HepG2 (cell line): ENCODE data around the gene MACROD2. TPM values are rescaled to one million over a fixed set of nuclear protein-coding genes. Genes with fewer than 3 reads are reported as not detected.

Experiments used
- ATAC-seq: fragments of 200-7000 bp; cut with Tn5 transposase; 3 replicates; pipeline ENCODE4 v1.9.1; 2020; ENCODE audit warnings: mild to moderate bottlenecking, moderate library complexity
- BruUV-seq: library from RNA; stranded (reverse); fragments of 400-500 nt; replicated peaks from 2 replicates; lab custom pipeline; 2021; lab: Mats Ljungman, UMichigan
- CTCF ChIA-PET: fragments of 300-600 bp; formaldehyde crosslinking; extraction: SDS; loops from one replicate; lab custom pipeline; 2021; ENCODE audit warnings: low total read pairs, inconsistent platforms, low intra/inter-chr PET ratio; lab: Yijun Ruan, JAX
- POLR2A ChIA-PET: fragments of 350-600 bp; sonication (Branson Sonifier 250); formaldehyde crosslinking; loops from one replicate; lab custom pipeline; 2020; ENCODE audit warnings: antibody characterized with exemption, inconsistent platforms; lab: Yijun Ruan, JAX
- DNase-seq: peaks from one replicate; pipeline ENCODE4 v3.0.0-alpha.2; 2015; ENCODE audit warnings: low spot score
- FAIRE-seq: peaks from 3 replicates; lab custom pipeline; 2011; peaks lifted over from hg19 to GRCh38; lab: Jason Lieb, UNC
- H2AFZ ChIP-seq: one replicate; pipeline ENCODE4 v1.6.1; 2011; ENCODE audit warnings: low read length, inconsistent platforms
- H3K27ac ChIP-seq: fragments of 300-600 bp; 3 replicates; pipeline ENCODE4 v1.8.0; 2011; ENCODE audit warnings: mixed run types, mild to moderate bottlenecking, mixed read lengths, low read length, inconsistent platforms; ENCODE audit not compliant: insufficient read depth; ENCODE audit errors: extremely low read length
- H3K27me3 ChIP-seq, 2 experiments: fragments of 200-600 bp in 1 of 2; 2 replicates in 1 of 2; 3 replicates in 1 of 2; pipeline versions ENCODE4 v1.6.0 to v1.8.0; 2011; ENCODE audit warnings: low read length in 2 of 2, mild to moderate bottlenecking in 2 of 2, moderate library complexity in 2 of 2, inconsistent platforms in 1 of 2; ENCODE audit not compliant: insufficient read depth in 2 of 2, control insufficient read depth in 1 of 2
- H3K36me3 ChIP-seq, 2 experiments: fragments of 200-600 bp in 1 of 2; replicated peaks in 1 of 2; 2 replicates in 1 of 2; 3 replicates in 1 of 2; pipeline versions ENCODE4 v1.5.1 to v1.8.0; 2011; ENCODE audit warnings: low read length in 2 of 2, inconsistent platforms in 1 of 2; ENCODE audit not compliant: insufficient read depth in 2 of 2, control insufficient read depth in 1 of 2
- H3K4me1 ChIP-seq: 2 replicates; pipeline ENCODE4 v1.5.1; 2012; ENCODE audit warnings: low read length, inconsistent platforms; ENCODE audit not compliant: insufficient read depth
- H3K4me2 ChIP-seq: 2 replicates; pipeline ENCODE4 v1.6.0; 2011; ENCODE audit warnings: low read depth, low read length, inconsistent platforms
- H3K4me3 ChIP-seq, 3 experiments: fragments of 200-600 bp in 1 of 3; sonication (generic), shearing (Covaris generic) in 1 of 3; replicated peaks in 1 of 3; 2 replicates each; pipeline ENCODE4 v1.5.1; 2011 to 2016; ENCODE audit warnings: low read length in 3 of 3, inconsistent platforms in 2 of 3, low read depth in 2 of 3, mild to moderate bottlenecking in 2 of 3, control low read depth in 1 of 3, mixed read lengths in 1 of 3; ENCODE audit not compliant: insufficient read depth in 1 of 3
- H3K79me2 ChIP-seq: one replicate; pipeline ENCODE4 v1.6.1; 2011; ENCODE audit warnings: low read length, inconsistent platforms; ENCODE audit not compliant: insufficient read depth
- H3K9ac ChIP-seq: 2 replicates; pipeline ENCODE4 v1.6.0; 2011; ENCODE audit warnings: mild to moderate bottlenecking, low read depth, low read length, inconsistent platforms; ENCODE audit not compliant: insufficient read depth
- H3K9me3 ChIP-seq: 2 replicates; pipeline ENCODE4 v1.5.1; 2012; ENCODE audit warnings: mild to moderate bottlenecking, low read length
- H4K20me1 ChIP-seq: 2 replicates; pipeline ENCODE4 v1.6.0; 2011; ENCODE audit warnings: inconsistent platforms, mild to moderate bottlenecking, low read length, moderate library complexity; ENCODE audit not compliant: insufficient read depth
- ATM ChIP-seq: fragments of 450-650 bp; IDR thresholded peaks from 2 replicates; pipeline ENCODE4 v1.7.1; 2017; ENCODE audit warnings: mild to moderate bottlenecking, borderline replicate concordance
- BORCS8-MEF2B ChIP-seq: sonication (generic); formaldehyde crosslinking; IDR thresholded peaks from 2 replicates; pipeline ENCODE4 v1.8.0; 2022; ENCODE audit warnings: mild to moderate bottlenecking, missing genetic modification reagents
- FOXP1 ChIP-seq, 2 experiments: fragments of 450-650 bp in 1 of 2; IDR thresholded peaks; 2 replicates each; pipeline ENCODE4 v1.6.1; 2017 to 2018; ENCODE audit warnings: antibody characterized with exemption in 1 of 2
- GABPB1 ChIP-seq: IDR thresholded peaks from 2 replicates; pipeline ENCODE4 v1.6.1; 2016; ENCODE audit warnings: mild to moderate bottlenecking, missing genetic modification reagents, moderate library complexity, missing compliant biosample characterization
- RAD51 ChIP-seq: fragments of 450-650 bp; IDR thresholded peaks from 2 replicates; pipeline ENCODE4 v1.6.1; 2016; ENCODE audit warnings: borderline replicate concordance
- TEAD3 ChIP-seq: optimal IDR thresholded peaks from 2 replicates; pipeline ENCODE3; 2016; ENCODE audit warnings: borderline replicate concordance
- ZNF296 ChIP-seq: sonication (generic); formaldehyde crosslinking; conservative IDR thresholded peaks from 2 replicates; pipeline ENCODE4 v1.5.0; 2020; ENCODE audit warnings: mild to moderate bottlenecking, missing genetic modification reagents
- ZNF607 ChIP-seq: sonication (generic); formaldehyde crosslinking; IDR thresholded peaks from 2 replicates; pipeline ENCODE4 v1.5.1; 2020; ENCODE audit warnings: missing genetic modification reagents, mild to moderate bottlenecking, borderline replicate concordance
- ZNF7 ChIP-seq: IDR thresholded peaks from 2 replicates; pipeline ENCODE4 v1.6.1; 2016; ENCODE audit warnings: missing biosample characterization, missing genetic modification reagents
- ZNF720 ChIP-seq: sonication (generic); formaldehyde crosslinking; IDR thresholded peaks from 2 replicates; pipeline ENCODE4 v1.4.0; 2020; ENCODE audit warnings: missing genetic modification reagents
- ZNF747 ChIP-seq: sonication (generic); formaldehyde crosslinking; IDR thresholded peaks from 2 replicates; pipeline ENCODE4 v1.8.1; 2023; ENCODE audit warnings: missing genetic modification reagents, mild to moderate bottlenecking, borderline replicate concordance
- ZSCAN21 ChIP-seq: sonication (generic); formaldehyde crosslinking; IDR thresholded peaks from 2 replicates; pipeline ENCODE4 v1.8.0; 2022; ENCODE audit warnings: mild to moderate bottlenecking, missing genetic modification reagents, moderate library complexity, borderline replicate concordance
- ZSCAN25 ChIP-seq: sonication (generic); formaldehyde crosslinking; IDR thresholded peaks from 2 replicates; pipeline ENCODE4 v1.8.0; 2022; ENCODE audit warnings: mild to moderate bottlenecking, missing genetic modification reagents
- WGBS: methylation state at CpG from one replicate; pipeline ENCODE4 v1.1.6; 2017; ENCODE audit warnings: low lambda C conversion rate; 5-methylcytosine and 5-hydroxymethylcytosine counted together
- in situ Hi-C: cut with HindIII; loops from 2 replicates; pipeline ENCODE4 v1.10.0; 2017; ENCODE audit warnings: low pct_unique_long_range_greater_than_20kb; ENCODE audit not compliant: extremely low pct_ligation_motif_present
- intact Hi-C: fragments of 100-400 bp; cut with micrococcal nuclease; formaldehyde crosslinking; loops from one replicate; pipeline ENCODE4 v1.10.0; 2022; ENCODE audit not compliant: unreplicated experiment
- polyA plus RNA-seq, 8 experiments: library from polyadenylated mRNA; depleted of rRNA in 3 of 8; stranded (reverse) in 7 of 8; unstranded in 1 of 8; fragments of >200 nt; fragmentation: Illumina TruSeq in 4 of 8; extraction: Trizol in 4 of 8; gene quantifications; 2 replicates each; pipeline versions ENCODE4 v1.2.1 to v1.2.3, GENCODE V29; 2011 to 2016; ENCODE audit warnings: low read depth in 4 of 8, missing spikeins in 1 of 8, mixed read lengths in 1 of 8; ENCODE audit not compliant: insufficient read depth in 1 of 8
- total RNA-seq, 5 experiments: library from RNA; depleted of rRNA; stranded (reverse); fragments of >200 nt; fragmentation: Illumina TruSeq; extraction: Trizol; gene quantifications; 2 replicates each; pipeline ENCODE4 v1.2.3, GENCODE V29; 2016; ENCODE audit warnings: low read depth in 1 of 5
- TF ChIP-seq, protein P1 (sequence below): sonication (generic); formaldehyde crosslinking; IDR thresholded peaks from 2 replicates; pipeline ENCODE4 v1.8.0; 2022; ENCODE audit warnings: mild to moderate bottlenecking, missing genetic modification reagents, borderline replicate concordance
- TF ChIP-seq, protein P2 (sequence below): sonication (generic); formaldehyde crosslinking; IDR thresholded peaks from 2 replicates; pipeline ENCODE4 v1.5.0; 2020; ENCODE audit warnings: mild to moderate bottlenecking, missing genetic modification reagents
- TF ChIP-seq, protein P3 (sequence below): sonication (generic); formaldehyde crosslinking; IDR thresholded peaks from 2 replicates; pipeline ENCODE4 v1.9.0; 2021; ENCODE audit warnings: missing genetic modification reagents, borderline replicate concordance
- TF ChIP-seq, protein P4 (sequence below): sonication (generic); formaldehyde crosslinking; IDR thresholded peaks from 2 replicates; pipeline ENCODE4 v1.4.0; 2020; ENCODE audit warnings: missing genetic modification reagents

MACROD2 gene
- total and polyA plus RNA-seq, 2 of the 13 experiments (the other 11 are each of a cell fraction or from before 2014, with no cell fraction given) = 0.13 to 0.51 TPM

DNA sequence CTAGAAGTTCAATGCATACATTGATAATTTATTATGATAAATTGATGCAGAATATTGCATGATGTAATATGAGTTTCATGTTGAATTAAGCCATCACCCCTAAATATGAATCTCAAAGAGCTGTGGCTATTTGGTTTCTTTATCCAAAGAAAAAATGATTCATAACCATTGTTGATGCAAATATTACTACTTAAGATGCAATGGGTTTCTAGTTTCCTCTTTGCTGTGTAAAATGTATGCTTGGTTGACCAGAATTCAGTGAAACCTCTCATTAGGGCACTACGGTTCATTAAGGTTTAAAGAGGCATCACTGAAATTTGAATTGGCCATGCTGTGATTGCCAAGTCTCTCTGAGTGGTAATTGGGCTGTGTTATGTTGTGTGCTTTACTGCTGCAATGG is 834.6 kb downstream of the MACROD2 start:
- Histone ChIP-seq H4K20me1 (no peaks in the 10 kb centered on the region), H3K27ac (no peak overlapping the region), H3K4me2 (no peak overlapping the region), H3K27me3 (no peaks in the 10 kb centered on the region), H3K4me3 (no peak overlapping the region), H3K36me3 (no peaks in the 10 kb centered on the region), H3K9me3 (no peaks in the 10 kb centered on the region), H3K9ac (no peak overlapping the region), H3K79me2 (no peaks in the 10 kb centered on the region), H3K4me1 (no peaks in the 10 kb centered on the region), H2AFZ (no peak overlapping the region)
- FAIRE-seq = no peak
- CTCF ChIA-PET = no interaction called here
- intact Hi-C loops = no loop called here
- no TSS peak for BruUV-seq
- POLR2A ChIA-PET = no interaction called here
- ATAC-seq = no peak
- 23% methylated on average over 1 of the region's 1 CpG for WGBS
- in situ Hi-C loops = no loop called here
- no peak for TF ChIP-seq BORCS8-MEF2B (CRISPR knock-in tag)
- no peak for TF ChIP-seq ATM
- no peak for TF ChIP-seq GABPB1 (CRISPR knock-in tag)
- TF ChIP-seq, protein P1, sequence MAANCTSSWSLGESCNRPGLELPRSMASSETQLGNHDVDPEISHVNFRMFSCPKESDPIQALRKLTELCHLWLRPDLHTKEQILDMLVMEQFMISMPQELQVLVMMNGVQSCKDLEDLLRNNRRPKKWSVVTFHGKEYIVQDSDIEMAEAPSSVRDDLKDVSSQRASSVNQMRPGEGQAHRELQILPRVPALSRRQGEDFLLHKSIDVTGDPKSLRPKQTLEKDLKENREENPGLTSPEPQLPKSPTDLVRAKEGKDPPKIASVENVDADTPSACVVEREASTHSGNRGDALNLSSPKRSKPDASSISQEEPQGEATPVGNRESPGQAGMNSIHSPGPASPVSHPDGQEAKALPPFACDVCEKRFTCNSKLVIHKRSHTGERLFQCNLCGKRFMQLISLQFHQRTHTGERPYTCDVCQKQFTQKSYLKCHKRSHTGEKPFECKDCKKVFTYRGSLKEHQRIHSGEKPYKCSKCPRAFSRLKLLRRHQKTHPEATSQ = no peak
- TF ChIP-seq, protein P2, sequence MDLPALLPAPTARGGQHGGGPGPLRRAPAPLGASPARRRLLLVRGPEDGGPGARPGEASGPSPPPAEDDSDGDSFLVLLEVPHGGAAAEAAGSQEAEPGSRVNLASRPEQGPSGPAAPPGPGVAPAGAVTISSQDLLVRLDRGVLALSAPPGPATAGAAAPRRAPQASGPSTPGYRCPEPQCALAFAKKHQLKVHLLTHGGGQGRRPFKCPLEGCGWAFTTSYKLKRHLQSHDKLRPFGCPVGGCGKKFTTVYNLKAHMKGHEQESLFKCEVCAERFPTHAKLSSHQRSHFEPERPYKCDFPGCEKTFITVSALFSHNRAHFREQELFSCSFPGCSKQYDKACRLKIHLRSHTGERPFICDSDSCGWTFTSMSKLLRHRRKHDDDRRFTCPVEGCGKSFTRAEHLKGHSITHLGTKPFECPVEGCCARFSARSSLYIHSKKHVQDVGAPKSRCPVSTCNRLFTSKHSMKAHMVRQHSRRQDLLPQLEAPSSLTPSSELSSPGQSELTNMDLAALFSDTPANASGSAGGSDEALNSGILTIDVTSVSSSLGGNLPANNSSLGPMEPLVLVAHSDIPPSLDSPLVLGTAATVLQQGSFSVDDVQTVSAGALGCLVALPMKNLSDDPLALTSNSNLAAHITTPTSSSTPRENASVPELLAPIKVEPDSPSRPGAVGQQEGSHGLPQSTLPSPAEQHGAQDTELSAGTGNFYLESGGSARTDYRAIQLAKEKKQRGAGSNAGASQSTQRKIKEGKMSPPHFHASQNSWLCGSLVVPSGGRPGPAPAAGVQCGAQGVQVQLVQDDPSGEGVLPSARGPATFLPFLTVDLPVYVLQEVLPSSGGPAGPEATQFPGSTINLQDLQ (CRISPR knock-in tag) = no peak
- no peak for TF ChIP-seq ZNF720 (CRISPR knock-in tag)
- TF ChIP-seq ZNF7 (CRISPR knock-in tag) = no peak
- no peak for TF ChIP-seq TEAD3
- no peak for TF ChIP-seq ZSCAN21 (CRISPR knock-in tag)
- TF ChIP-seq ZSCAN25 (CRISPR knock-in tag) = no peak
- TF ChIP-seq, protein P3, sequence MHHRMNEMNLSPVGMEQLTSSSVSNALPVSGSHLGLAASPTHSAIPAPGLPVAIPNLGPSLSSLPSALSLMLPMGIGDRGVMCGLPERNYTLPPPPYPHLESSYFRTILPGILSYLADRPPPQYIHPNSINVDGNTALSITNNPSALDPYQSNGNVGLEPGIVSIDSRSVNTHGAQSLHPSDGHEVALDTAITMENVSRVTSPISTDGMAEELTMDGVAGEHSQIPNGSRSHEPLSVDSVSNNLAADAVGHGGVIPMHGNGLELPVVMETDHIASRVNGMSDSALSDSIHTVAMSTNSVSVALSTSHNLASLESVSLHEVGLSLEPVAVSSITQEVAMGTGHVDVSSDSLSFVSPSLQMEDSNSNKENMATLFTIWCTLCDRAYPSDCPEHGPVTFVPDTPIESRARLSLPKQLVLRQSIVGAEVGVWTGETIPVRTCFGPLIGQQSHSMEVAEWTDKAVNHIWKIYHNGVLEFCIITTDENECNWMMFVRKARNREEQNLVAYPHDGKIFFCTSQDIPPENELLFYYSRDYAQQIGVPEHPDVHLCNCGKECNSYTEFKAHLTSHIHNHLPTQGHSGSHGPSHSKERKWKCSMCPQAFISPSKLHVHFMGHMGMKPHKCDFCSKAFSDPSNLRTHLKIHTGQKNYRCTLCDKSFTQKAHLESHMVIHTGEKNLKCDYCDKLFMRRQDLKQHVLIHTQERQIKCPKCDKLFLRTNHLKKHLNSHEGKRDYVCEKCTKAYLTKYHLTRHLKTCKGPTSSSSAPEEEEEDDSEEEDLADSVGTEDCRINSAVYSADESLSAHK (CRISPR knock-in tag) = no peak
- no peak for TF ChIP-seq FOXP1 (IDR thresholded peaks at IDR 0.05)
- no peak for TF ChIP-seq FOXP1 (CRISPR knock-in tag; IDR thresholded peaks at IDR 0.05)
- TF ChIP-seq ZNF296 (CRISPR knock-in tag) = no peak
- TF ChIP-seq ZNF747 = no peak
- no peak for TF ChIP-seq RAD51
- TF ChIP-seq, protein P4, sequence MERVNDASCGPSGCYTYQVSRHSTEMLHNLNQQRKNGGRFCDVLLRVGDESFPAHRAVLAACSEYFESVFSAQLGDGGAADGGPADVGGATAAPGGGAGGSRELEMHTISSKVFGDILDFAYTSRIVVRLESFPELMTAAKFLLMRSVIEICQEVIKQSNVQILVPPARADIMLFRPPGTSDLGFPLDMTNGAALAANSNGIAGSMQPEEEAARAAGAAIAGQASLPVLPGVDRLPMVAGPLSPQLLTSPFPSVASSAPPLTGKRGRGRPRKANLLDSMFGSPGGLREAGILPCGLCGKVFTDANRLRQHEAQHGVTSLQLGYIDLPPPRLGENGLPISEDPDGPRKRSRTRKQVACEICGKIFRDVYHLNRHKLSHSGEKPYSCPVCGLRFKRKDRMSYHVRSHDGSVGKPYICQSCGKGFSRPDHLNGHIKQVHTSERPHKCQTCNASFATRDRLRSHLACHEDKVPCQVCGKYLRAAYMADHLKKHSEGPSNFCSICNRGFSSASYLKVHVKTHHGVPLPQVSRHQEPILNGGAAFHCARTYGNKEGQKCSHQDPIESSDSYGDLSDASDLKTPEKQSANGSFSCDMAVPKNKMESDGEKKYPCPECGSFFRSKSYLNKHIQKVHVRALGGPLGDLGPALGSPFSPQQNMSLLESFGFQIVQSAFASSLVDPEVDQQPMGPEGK = no peak
- no peak for TF ChIP-seq ZNF607
- no peak for DNase-seq
